GM12873 (cell line): ENCODE data around the gene CIC.

ENCODE experiments used
- CTCF ChIP-seq: IDR thresholded peaks from 2 replicates; pipeline ENCODE4 v1.5.1; 2012; ENCODE audit warnings: low read depth, mild to moderate bottlenecking, moderate library complexity, low read length, control low read depth; ENCODE audit not compliant: insufficient read depth; ENCODE audit errors: missing control alignments

Gene CIC

GRCh38 chr19:42270346-42271044 is 1.4 kb downstream of the CIC start:
- TF ChIP-seq CTCF, result no peak

GRCh38 chr19:42271045-42271419 is 2.0 kb downstream of the CIC start:
- no peak for TF ChIP-seq CTCF

- no peak for TF ChIP-seq CTCF
These were observed 2.9 kb downstream of the CIC start for GRCh38 chr19:42271861-42272534.

GRCh38 chr19:42272535-42272897 is 3.5 kb downstream of the CIC start:
- no peak for TF ChIP-seq CTCF

GRCh38 chr19:42272989-42273406 is 3.9 kb downstream of the CIC start:
- no peak for TF ChIP-seq CTCF

- TF ChIP-seq CTCF, result no peak
These were observed 4.5 kb downstream of the CIC start for GRCh38 chr19:42273407-42274064.

- no peak for TF ChIP-seq CTCF
These were observed 5.1 kb downstream of the CIC start for GRCh38 chr19:42274065-42274682.
